ENCODE measurements around the gene AGXT. TPM values are rescaled to one million over a fixed set of nuclear protein-coding genes. Genes with fewer than 3 reads are reported as not detected.

Gene AGXT
- total and polyA plus RNA-seq, 4 donors = 254 to 1,572 (median 1,428) TPM

GRCh38 chr2:240912878-240913809 lies 44.5 kb downstream of the AGXT start:
- Histone ChIP-seq H3K4me1 (ENCODE audit: control insufficient read depth in 4 of 4, insufficient read depth in 4 of 4, low read length in 3 of 4) (peaks cover 0 to 17% (median 5%) of the 10 kb centered on the region in 4 donors), H3K36me3 (ENCODE audit: control insufficient read depth in 4 of 4, insufficient read depth in 3 of 4, low read depth in 1 of 4, low read length in 3 of 4) (no peaks in the 10 kb centered on the region), H3K9me3 (ENCODE audit: control insufficient read depth in 4 of 4, low read length in 3 of 4) (no peaks in the 10 kb centered on the region), H3K27me3 (ENCODE audit: control insufficient read depth in 4 of 4, insufficient read depth in 4 of 4, low read length in 3 of 4) (no peaks in the 10 kb centered on the region), H3K9ac (ENCODE audit: low read depth in 1 of 2, low read length in 2 of 2) (no peak overlapping the region), H3K4me3 (ENCODE audit: low read depth in 1 of 3, low read length in 3 of 3) (no peak overlapping the region), H3K27ac (ENCODE audit: low read depth in 1 of 2, low read length in 2 of 2) (peak overlapping the region; percentile 42 to 47)
- TF ChIP-seq HNF4A (conservative IDR thresholded peaks at IDR 0.05) (no peak), CTCF (IDR thresholded peaks at IDR 0.05; ENCODE audit: low read depth, low read length, missing input control) (no peak), EGR1 (IDR thresholded peaks at IDR 0.05; ENCODE audit: low read depth in 2 of 2) (no peak), GABPA (IDR thresholded peaks at IDR 0.05 in 1 of 2, conservative IDR thresholded peaks at IDR 0.05 in 1 of 2) (no peak), NR2F2 (IDR thresholded peaks at IDR 0.05) (no peak), RAD21 (IDR thresholded peaks at IDR 0.05) (no peak), REST (IDR thresholded peaks at IDR 0.05) (no peak), YY1 (IDR thresholded peaks at IDR 0.05) (no peak)
- TF ChIP-seq, protein P1, sequence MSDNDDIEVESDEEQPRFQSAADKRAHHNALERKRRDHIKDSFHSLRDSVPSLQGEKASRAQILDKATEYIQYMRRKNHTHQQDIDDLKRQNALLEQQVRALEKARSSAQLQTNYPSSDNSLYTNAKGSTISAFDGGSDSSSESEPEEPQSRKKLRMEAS (IDR thresholded peaks at IDR 0.05) = no peak
- 85% methylated on average over 21 of the region's 21 CpGs for WGBS
- no peak for DNase-seq (ENCODE audit: low spot score)

- Histone ChIP-seq H3K27ac (ENCODE audit: low read depth in 1 of 2, low read length in 2 of 2) (peak overlapping the region; percentile 42 to 47), H3K36me3 (ENCODE audit: control insufficient read depth in 4 of 4, insufficient read depth in 3 of 4, low read depth in 1 of 4, low read length in 3 of 4) (no peaks in the 10 kb centered on the region), H3K27me3 (ENCODE audit: control insufficient read depth in 4 of 4, insufficient read depth in 4 of 4, low read length in 3 of 4) (no peaks in the 10 kb centered on the region), H3K9ac (ENCODE audit: low read depth in 1 of 2, low read length in 2 of 2) (no peak overlapping the region), H3K4me1 (ENCODE audit: control insufficient read depth in 4 of 4, insufficient read depth in 4 of 4, low read length in 3 of 4) (peaks cover 0 to 17% (median 5%) of the 10 kb centered on the region in 4 donors), H3K9me3 (ENCODE audit: control insufficient read depth in 4 of 4, low read length in 3 of 4) (no peaks in the 10 kb centered on the region), H3K4me3 (ENCODE audit: low read depth in 1 of 3, low read length in 3 of 3) (no peak overlapping the region)
- 49% methylated on average over 36 of the region's 36 CpGs for WGBS
- DNase-seq (ENCODE audit: low spot score) = peak; percentile 76
- peak; percentile 28 for TF ChIP-seq NR2F2 (IDR thresholded peaks at IDR 0.05)
- TF ChIP-seq ATF3 (IDR thresholded peaks at IDR 0.05) = no peak
- peak in 1 of 2 donors; percentile 83 for TF ChIP-seq RAD21 (IDR thresholded peaks at IDR 0.05)
- TF ChIP-seq CTCF (IDR thresholded peaks at IDR 0.05; ENCODE audit: low read depth, low read length, missing input control) = peak; percentile 70
- TF ChIP-seq, protein P2, sequence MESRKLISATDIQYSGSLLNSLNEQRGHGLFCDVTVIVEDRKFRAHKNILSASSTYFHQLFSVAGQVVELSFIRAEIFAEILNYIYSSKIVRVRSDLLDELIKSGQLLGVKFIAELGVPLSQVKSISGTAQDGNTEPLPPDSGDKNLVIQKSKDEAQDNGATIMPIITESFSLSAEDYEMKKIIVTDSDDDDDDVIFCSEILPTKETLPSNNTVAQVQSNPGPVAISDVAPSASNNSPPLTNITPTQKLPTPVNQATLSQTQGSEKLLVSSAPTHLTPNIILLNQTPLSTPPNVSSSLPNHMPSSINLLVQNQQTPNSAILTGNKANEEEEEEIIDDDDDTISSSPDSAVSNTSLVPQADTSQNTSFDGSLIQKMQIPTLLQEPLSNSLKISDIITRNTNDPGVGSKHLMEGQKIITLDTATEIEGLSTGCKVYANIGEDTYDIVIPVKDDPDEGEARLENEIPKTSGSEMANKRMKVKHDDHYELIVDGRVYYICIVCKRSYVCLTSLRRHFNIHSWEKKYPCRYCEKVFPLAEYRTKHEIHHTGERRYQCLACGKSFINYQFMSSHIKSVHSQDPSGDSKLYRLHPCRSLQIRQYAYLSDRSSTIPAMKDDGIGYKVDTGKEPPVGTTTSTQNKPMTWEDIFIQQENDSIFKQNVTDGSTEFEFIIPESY (IDR thresholded peaks at IDR 0.05) = no peak
Measured at GRCh38 chr2:240913810-240914644, 45.4 kb downstream of the AGXT start.
